ENCODE data around the gene DERL3.

Gene DERL3

GRCh38 chr22:23849009-23850006 lies 10.5 kb upstream of the DERL3 start:
- Histone ChIP-seq H3K4me1 (ENCODE audit: control insufficient read depth in 1 of 2, insufficient read depth in 1 of 2, low read depth in 1 of 2, low read length in 1 of 2) (peaks cover 7 to 8% of the 10 kb centered on the region in 2 experiments), H3K9me3 (no peaks in the 10 kb centered on the region), H3K27me3 (peaks cover 22% of the 10 kb centered on the region), H3K36me3 (no peaks in the 10 kb centered on the region), H3K27ac (no peak overlapping the region), H3K4me3 (ENCODE audit: low read depth in 1 of 2, low read length in 1 of 2) (no peak overlapping the region)
- peak; percentile 95 for TF ChIP-seq CTCF (IDR thresholded peaks at IDR 0.05)

DNA sequence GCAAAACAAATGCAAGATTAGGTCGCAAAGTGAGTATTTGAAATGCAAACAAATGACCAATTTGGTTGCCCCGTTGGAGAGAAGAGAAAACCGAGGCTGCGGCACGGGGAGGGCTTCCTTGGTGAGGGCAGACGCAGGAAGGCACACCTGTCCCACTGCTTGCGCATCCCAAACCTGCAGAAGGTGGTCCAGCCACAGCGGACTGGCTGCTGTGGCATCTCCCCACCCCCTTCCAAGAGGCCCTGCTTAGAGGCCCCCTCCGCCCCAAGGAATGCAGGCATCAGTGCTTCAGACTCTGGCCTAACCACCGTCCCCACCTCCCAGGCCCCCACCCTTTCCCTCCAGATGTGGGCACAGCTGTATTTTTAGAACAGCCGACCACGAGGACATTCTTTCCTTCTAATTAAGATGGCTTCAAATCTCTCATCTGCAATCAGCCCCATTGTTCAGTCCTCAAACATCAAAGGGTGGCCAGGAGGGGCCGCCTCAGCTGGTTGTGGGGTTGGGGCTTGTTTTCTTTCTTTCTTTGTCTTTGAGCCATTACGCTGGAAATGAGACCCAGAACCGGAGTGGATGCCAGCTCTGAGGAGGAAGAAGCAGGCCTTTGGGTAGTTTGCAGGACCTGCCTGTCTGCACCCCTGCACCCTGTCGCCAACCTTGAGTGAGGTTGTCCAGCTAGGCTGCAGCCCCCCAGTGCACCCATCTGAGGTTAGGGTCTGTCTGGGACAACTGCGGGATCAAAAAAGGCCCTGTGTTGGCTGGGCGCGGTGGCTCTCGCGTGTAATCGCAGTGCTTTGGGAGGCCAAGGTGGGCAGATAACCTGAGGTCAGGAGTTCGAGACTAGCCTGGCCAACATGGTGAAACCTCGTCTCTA lies 9.4 kb upstream of the DERL3 start:
- H3K27me3 ChIP-seq: peaks cover 22% of the 10 kb centered on the region
- H3K36me3 ChIP-seq: no peaks in the 10 kb centered on the region
- peaks cover 7 to 8% of the 10 kb centered on the region in 2 experiments for H3K4me1 ChIP-seq (ENCODE audit: control insufficient read depth in 1 of 2, insufficient read depth in 1 of 2, low read depth in 1 of 2, low read length in 1 of 2)
- no peak for TF ChIP-seq CTCF (IDR thresholded peaks at IDR 0.05)
- H3K9me3 ChIP-seq: no peaks in the 10 kb centered on the region
- no peak overlapping the region for H3K4me3 ChIP-seq (ENCODE audit: low read depth in 1 of 2, low read length in 1 of 2)
- H3K27ac ChIP-seq: no peak overlapping the region

DNA sequence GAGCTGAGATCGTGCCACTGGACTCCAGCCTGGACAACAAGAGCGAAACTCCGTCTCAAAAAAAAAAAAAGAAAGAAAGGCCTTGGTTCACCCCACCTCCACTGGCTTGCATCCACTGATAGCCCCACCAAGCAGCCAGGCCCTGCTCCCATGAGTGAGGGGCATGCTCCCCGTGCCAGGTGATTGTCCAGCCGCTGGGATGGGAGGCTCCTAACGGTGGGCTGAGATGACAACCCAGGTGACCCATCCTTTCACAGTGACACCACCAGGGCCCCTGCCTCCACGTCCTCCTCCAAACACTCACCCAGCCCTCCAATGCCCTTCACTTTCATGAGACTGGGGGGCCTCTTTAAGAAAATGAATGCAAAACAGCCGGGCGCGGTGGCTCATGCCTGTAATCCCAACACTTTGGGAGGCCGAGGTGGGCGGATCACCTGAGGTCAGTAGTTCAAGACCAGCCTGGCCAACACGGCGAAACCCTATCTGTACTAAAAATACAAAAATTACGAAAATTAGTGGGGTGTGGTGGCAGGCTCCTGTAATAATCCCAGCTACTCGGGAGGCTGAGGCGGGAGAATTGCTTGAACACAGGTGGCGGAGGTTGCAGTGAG lies 8.6 kb upstream of the DERL3 start:
- no peak for TF ChIP-seq CTCF (IDR thresholded peaks at IDR 0.05)
- Histone ChIP-seq H3K27me3 (peaks cover 22% of the 10 kb centered on the region), H3K27ac (no peak overlapping the region), H3K9me3 (no peaks in the 10 kb centered on the region), H3K36me3 (no peaks in the 10 kb centered on the region), H3K4me3 (ENCODE audit: low read depth in 1 of 2, low read length in 1 of 2) (no peak overlapping the region), H3K4me1 (ENCODE audit: control insufficient read depth in 1 of 2, insufficient read depth in 1 of 2, low read depth in 1 of 2, low read length in 1 of 2) (peaks cover 7 to 8% of the 10 kb centered on the region in 2 experiments)

DNA sequence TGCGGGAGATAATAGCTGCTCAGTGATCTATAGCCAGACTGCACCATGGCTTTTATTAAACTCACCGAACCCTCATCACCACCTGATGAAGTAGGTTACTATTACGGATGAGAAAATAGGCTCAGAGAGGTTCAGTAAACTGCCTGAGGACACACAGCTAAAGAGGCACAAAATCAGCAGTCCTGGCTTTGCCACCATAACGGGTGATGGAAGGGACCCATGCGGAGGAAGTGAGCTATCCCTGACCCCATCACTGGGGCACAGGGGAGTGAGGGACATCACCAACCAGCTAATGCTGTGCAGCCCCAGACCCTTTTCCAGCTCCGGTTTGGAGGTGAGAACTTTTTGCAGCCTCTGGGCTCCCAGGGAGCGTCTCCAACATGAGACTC lies 7.3 kb upstream of the DERL3 start:
- Histone ChIP-seq H3K36me3 (no peaks in the 10 kb centered on the region), H3K9me3 (no peaks in the 10 kb centered on the region), H3K4me3 (ENCODE audit: low read depth in 1 of 2, low read length in 1 of 2) (no peak overlapping the region), H3K4me1 (ENCODE audit: control insufficient read depth in 1 of 2, insufficient read depth in 1 of 2, low read depth in 1 of 2, low read length in 1 of 2) (peaks cover 7 to 8% of the 10 kb centered on the region in 2 experiments), H3K27ac (no peak overlapping the region), H3K27me3 (peaks cover 19% of the 10 kb centered on the region)
- no peak for TF ChIP-seq CTCF (IDR thresholded peaks at IDR 0.05)
